Activated gamma-delta T cell treated with anti-CD3 and anti-CD28 coated beads, Interleukin-2, amount 50 U/mL, for 16 hours (primary cell): Measurements from ENCODE around the gene PHB1.
"Not testable (repeated sequence)": the region's sequence is repeated elsewhere in the genome, so short reads cannot be mapped to it uniquely, and the experiment has no call there.

Experiments
- DNase-seq: peaks from one replicate; pipeline ENCODE4 v3.0.0-alpha.2; 2020; ENCODE audit warnings: low read depth

Gene PHB1

GRCh38 chr17:49378311-49378710 lies 36.4 kb downstream of the PHB1 start:
- DNase-seq, result no peak

- DNase-seq, result no peak
Measured at GRCh38 chr17:49375544-49375943, 39.1 kb downstream of the PHB1 start.

GRCh38 chr17:49373115-49373514 lies 41.6 kb downstream of the PHB1 start:
- no peak for DNase-seq

- no peak for DNase-seq
Measured at GRCh38 chr17:49372425-49372824, 42.3 kb downstream of the PHB1 start.

DNA sequence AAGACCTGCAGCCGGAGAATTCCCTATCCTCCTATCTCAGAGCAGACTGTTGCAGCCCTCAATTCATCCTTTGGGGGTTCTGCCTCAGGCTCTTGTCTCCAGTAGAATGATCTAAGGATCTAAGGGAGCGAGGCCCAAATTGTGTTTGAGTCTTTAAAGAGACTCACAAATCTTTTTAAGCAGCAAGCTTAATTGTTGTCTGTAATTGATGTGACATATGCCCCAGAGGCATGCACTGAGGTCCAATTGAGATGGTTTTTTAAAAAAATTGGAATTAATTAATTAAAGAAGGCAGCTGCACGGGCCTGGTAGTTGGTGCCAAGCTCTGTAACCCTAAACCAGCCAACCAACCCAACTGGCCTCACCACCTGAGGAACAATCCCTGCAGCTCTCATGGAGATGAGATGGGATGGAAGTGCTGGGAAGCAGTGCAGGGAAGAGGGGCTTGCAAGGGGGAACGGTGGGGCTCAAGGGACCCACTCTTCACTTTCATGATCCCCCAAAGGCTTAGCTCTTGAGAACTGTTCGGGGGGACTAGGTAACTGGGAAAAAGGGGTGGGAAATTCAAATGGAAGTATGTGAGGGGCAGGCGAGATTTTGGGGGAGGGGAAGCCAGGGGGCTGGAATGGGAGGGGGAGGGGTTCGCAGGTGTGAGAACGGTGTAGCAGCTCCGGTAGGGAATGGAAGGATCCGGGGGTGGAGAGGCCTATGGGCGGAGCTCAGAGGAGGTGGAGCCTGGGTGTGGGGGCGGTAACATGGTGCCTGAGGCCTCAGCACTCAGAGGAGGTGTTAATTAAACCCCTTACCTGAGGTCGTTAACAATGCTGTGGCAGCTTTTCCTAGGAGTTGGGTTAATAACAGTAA lies 43.5 kb downstream of the PHB1 start:
- no peak for DNase-seq

- no peak for DNase-seq
Measured at GRCh38 chr17:49369760-49370159, 44.9 kb downstream of the PHB1 start.

DNA sequence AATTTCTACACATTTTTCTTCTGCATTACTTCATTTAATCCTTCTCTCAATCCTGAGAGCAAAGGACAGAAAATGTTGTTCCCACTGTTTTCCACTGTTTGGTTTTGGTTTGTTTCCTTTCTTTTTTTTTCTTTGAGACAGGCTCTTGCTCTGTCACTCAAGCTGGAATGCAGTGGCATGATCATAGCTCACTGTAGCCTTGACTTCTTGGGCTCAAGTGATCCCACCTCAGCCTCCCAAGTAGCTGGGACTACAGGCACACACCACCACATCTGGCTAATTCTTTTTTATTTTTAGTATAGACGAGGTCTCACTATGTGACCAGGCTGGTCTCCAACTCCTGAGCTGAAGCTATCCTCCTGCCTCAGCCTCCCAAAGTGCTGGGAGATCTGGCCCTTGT lies 45.6 kb downstream of the PHB1 start:
- no peak for DNase-seq

DNA sequence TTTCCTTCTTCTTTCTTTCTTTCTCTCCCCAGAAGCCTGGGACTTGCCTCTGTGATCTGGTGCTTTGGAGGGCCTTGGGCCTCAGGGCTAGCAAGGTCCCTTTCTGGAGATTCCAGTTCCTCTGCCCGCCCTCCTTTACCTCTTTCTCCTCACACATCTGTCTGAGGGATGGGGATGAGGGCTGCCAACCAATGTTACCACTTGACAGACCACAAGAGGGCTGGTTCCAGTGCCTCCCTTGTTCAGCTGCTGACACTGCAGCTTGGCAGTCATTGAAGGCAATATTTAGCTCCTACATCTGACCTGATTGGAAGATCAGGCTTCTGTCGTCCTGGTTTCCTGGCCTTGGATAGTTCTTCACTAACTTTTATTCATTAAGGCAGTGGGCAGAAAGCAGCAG lies 49.0 kb downstream of the PHB1 start:
- peak; percentile 38 for DNase-seq

DNA sequence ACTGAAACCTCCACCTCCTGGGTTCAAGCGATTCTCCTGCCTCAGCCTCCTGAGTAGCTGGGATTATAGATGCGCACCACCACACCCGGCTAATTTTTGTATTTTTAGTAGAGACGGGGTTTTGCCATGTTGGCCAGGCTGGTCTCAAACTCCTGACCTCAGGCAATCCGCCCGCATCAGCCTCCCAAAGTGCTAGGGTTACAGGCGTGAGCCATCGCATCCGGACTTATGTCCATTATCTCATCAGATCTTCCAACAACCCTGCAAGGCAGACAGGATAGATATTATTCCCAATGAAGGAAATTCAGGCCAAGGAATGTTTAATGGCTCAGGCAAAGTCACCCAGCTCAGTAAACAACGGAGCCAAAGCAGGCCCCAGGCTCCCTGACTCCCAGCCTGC lies 49.6 kb downstream of the PHB1 start:
- DNase-seq, result not testable (repeated sequence)

- no peak for DNase-seq
Measured at GRCh38 chr17:49364119-49364518, 50.6 kb downstream of the PHB1 start.

- DNase-seq, result no peak
Measured at GRCh38 chr17:49363251-49363650, 51.4 kb downstream of the PHB1 start.

DNA sequence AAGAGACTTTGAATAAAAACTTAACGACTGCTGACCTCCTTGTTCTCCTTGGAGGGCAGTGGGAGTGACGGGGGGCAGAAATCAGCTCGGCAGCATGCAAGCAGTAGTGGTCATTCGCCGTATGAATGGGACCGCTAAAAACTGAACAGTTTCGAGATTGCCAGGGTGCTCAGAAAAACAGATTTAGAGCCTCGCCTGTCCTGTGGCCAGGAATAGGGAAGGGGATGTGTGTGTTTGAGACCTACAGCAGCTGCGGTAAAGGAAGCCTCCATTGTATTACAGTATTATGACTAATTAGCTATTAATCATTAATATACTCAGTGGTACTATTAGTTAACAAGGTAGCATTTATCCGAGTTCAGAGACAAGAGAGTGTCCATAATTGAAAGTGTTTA lies 52.0 kb downstream of the PHB1 start:
- no peak for DNase-seq

GRCh38 chr17:49361902-49362722 lies 52.6 kb downstream of the PHB1 start, which contains the start of gene ZNF652:
Gene ZNF652, minus strand, starts transcription at chr17:49362250. Its CDS starts 44,525 bp downstream, at chr17:49317725.
- DNase-seq, result peak; percentile 83

DNA sequence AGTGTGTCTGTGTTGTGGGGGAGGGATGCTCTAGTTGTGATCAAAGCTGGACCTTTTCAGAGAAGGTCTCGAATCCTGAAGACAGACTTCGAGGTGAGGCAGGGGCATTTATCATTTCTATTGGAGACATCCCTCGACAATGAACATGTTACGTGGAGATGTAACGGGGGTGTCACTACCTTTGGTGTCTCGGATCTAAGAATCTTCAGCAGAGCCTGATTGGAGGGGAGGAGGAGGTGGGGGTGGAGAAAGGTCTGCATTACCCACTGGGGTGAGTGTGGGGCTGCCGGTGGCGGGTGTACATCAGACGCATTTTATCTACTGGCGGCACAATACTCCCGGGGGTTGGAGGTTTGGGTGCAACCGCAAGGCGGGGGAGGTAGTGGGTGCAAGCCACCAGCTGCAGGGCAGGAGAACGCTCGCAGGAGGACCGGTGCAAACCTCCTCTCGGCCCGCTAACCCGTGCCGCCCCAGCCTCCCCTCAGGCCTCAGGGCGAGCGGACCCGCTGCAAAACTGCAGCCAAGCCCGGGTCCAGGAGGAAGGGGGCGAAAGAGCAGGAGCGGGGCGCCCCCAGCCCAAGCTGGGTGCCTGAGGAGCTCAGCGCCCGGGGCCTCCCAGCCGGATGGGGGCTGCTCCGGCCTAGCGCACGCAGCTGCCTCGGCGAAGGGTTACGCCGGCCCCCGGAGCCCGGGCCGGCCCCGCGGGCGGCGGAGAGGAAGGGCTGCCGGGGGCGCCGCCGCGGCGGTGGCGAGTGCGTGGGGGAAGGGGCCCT lies 53.4 kb downstream of the PHB1 start:
- peak; percentile 79 for DNase-seq

DNA sequence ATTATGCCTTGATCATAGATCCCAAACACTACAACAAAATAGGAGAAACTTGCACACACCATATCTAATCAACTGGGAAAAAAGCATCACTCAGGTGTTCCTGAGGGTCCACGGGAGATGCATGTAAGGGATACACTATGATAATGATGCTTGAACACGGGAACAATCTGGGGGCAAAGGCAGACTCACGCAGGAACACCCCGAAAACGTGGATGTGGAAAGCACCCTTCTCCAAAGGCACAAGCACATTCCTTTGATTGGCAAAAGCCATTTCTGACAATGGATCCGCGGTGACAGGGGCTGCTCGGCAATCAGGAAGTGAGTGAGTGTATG lies 53.9 kb downstream of the PHB1 start:
- no peak for DNase-seq

- DNase-seq, result no peak
Measured at GRCh38 chr17:49359990-49360795, 54.5 kb downstream of the PHB1 start.

DNA sequence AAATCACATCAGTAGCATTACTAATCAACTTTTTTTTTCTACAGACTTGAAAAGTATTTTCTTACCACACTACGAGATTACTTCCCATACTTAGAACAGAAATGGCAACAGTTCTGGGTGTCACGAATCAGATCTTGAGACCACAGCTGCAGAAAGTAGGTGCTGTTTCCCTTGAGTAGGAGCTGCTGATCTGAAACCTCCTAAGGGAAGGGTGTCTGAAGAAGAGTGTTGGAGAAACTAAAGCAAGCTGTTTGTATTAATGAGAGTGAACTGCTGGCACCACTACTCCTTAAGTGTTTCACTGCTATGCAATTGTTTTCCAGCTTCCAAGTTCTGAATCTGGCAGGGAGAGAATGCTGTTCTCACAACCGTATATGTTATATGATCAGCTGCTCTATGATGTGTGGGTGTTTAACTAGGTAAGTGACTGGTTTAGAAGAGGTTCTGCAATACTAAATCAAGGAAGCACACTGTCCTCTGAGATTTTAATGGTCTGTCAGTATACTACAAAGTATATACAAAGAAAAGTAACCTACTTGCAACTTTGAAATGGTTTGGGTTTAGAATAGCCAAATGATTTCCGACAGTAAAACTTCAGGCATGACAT lies 55.9 kb downstream of the PHB1 start:
- no peak for DNase-seq

DNA sequence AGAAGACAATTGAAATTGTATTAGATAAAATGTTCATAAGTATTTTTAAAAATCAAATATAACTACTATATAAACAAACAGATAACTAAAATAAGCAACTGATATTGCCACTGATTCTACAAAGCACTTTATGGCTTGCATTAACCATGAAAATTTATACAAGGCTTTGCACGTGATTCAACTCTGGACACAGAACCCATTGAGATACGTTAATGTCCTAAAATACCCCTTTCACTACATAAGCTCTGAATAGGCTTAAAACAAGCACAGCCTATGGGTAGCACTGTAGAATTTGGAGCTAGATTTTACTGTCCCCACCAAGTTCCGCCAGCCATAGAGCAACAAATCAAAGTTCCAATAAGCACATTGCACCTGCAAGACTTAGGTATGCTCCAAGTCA lies 57.2 kb downstream of the PHB1 start:
- no peak for DNase-seq

- no peak for DNase-seq
Measured at GRCh38 chr17:49356320-49356719, 58.4 kb downstream of the PHB1 start.
